ENCODE data around the gene OPN1SW. TPM values are rescaled to one million over a fixed set of nuclear protein-coding genes. Genes with fewer than 3 reads are reported as not detected.

Gene OPN1SW
- total RNA-seq, 2 experiments from 2014 or later: not detected

DNA sequence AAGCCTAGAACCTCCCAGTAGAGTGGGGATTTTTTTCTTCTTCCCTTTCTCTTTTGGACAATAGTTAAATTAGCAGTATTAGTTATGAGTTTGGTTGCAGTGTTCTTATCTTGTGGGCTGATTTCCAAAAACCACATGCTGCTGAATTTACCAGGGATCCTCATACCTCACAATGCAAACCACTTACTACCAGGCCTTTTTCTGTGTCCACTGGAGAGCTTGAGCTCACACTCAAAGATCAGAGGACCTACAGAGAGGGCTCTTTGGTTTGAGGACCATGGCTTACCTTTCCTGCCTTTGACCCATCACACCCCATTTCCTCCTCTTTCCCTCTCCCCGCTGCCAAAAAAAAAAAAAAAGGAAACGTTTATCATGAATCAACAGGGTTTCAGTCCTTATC lies 5.4 kb downstream of the OPN1SW start:
- intact Hi-C loops (cut with micrococcal nuclease): no loop called here
- DNase-seq (no peak), ATAC-seq (no peak)
- Mint-ChIP-seq H3K27ac (no peak overlapping the region), H3K9me3 (no peaks in the 10 kb centered on the region), H3K4me1 (ENCODE audit: low read depth) (no peaks in the 10 kb centered on the region), H3K36me3 (ENCODE audit: low read depth) (peaks cover 53% of the 10 kb centered on the region), H3K27me3 (no peaks in the 10 kb centered on the region), H3K4me3 (no peak overlapping the region)
- ChIA-PET POLR2A (interaction anchor here (2.1 kb wide), 1 partner anchor 29 kb away, joined by 5 read pairs; no protein-coding TSS in a partner anchor), CTCF (interaction anchor here (0.8 to 1.0 kb wide), 2 partner anchors 113 kb away, joined by 3 read pairs; no protein-coding TSS in a partner anchor)
- TF ChIP-seq, protein P1, sequence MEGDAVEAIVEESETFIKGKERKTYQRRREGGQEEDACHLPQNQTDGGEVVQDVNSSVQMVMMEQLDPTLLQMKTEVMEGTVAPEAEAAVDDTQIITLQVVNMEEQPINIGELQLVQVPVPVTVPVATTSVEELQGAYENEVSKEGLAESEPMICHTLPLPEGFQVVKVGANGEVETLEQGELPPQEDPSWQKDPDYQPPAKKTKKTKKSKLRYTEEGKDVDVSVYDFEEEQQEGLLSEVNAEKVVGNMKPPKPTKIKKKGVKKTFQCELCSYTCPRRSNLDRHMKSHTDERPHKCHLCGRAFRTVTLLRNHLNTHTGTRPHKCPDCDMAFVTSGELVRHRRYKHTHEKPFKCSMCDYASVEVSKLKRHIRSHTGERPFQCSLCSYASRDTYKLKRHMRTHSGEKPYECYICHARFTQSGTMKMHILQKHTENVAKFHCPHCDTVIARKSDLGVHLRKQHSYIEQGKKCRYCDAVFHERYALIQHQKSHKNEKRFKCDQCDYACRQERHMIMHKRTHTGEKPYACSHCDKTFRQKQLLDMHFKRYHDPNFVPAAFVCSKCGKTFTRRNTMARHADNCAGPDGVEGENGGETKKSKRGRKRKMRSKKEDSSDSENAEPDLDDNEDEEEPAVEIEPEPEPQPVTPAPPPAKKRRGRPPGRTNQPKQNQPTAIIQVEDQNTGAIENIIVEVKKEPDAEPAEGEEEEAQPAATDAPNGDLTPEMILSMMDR (IDR thresholded peaks at IDR 0.05): no peak

DNA sequence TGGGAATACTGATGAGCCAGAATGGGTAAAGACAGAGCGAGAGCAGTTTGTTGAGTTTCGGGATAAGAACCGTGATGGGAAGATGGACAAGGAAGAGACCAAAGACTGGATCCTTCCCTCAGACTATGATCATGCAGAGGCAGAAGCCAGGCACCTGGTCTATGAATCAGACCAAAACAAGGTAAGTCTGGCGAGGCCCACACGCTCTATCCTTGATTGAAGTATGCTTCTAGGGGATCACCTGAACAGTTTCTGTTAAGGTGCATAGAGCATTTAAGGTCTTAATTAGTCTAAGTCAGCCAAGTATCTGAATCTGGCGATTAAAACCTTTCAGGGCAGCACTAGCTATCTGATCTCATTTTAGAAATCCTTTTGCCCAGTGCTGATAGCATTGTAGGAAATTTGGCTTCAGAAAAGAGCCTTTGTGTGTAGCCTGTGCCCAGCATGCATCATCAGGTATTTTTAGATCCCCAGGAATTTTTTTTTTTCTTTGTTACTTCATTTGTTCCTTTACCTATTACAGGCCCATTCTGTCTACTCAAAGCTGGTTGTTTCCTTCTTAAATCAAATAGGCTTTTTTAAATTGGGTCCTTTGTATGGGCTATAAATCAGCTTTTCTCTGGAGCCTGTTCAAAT lies 8.0 kb downstream of the OPN1SW start:
- POLR2A ChIA-PET: interaction anchor here (0.8 kb wide), 1 partner anchor 116 kb away, joined by 4 read pairs; no protein-coding TSS in a partner anchor
- ATAC-seq: no peak

DNA sequence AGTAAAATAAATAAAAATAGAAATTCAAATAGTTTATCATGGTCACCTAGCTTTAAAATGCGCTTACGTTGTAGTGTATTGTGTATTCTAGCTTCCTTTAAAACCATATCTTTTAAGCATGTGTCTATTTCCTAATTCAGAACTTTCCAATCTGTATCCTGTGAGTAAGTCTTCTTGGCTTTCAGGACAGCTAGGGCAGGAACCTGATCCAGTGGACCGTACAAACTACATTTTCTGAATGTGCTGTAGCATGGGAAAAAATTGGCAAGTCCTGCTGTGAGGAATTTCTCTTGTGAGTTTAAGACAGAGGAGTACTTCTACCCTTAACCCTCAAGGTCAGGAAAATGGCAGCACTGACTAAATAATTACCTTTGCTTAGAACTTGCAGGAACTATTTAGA lies 12.1 kb downstream of the OPN1SW start:
- Mint-ChIP-seq H3K36me3 (ENCODE audit: low read depth) (peaks cover 30% of the 10 kb centered on the region), H3K4me3 (no peak overlapping the region), H3K9me3 (no peaks in the 10 kb centered on the region), H3K27me3 (no peaks in the 10 kb centered on the region), H3K4me1 (ENCODE audit: low read depth) (no peaks in the 10 kb centered on the region), H3K27ac (no peak overlapping the region)
- CTCF ChIA-PET: no interaction called here
- POLR2A ChIA-PET: no interaction called here
- no peak for ATAC-seq
- TF ChIP-seq, protein P1 (IDR thresholded peaks at IDR 0.05): no peak
- intact Hi-C loops (cut with micrococcal nuclease): no loop called here
- no peak for DNase-seq

More for the DNA sequence above, 8.0 kb downstream of the OPN1SW start:
- H3K36me3 Mint-ChIP-seq (ENCODE audit: low read depth): peaks cover 37% of the 10 kb centered on the region
- H3K27me3 Mint-ChIP-seq: no peaks in the 10 kb centered on the region
- TF ChIP-seq, protein P1 (IDR thresholded peaks at IDR 0.05): no peak
- no peak overlapping the region for H3K27ac Mint-ChIP-seq
- intact Hi-C loops (cut with micrococcal nuclease): no loop called here
- H3K4me3 Mint-ChIP-seq: no peak overlapping the region
- H3K4me1 Mint-ChIP-seq (ENCODE audit: low read depth): no peaks in the 10 kb centered on the region
- CTCF ChIA-PET: interaction anchor here (0.6 to 1.0 kb wide), 2 partner anchors 31 to 40 kb away, joined by 3 read pairs; no protein-coding TSS in a partner anchor
- no peak for DNase-seq
- no peaks in the 10 kb centered on the region for H3K9me3 Mint-ChIP-seq

DNA sequence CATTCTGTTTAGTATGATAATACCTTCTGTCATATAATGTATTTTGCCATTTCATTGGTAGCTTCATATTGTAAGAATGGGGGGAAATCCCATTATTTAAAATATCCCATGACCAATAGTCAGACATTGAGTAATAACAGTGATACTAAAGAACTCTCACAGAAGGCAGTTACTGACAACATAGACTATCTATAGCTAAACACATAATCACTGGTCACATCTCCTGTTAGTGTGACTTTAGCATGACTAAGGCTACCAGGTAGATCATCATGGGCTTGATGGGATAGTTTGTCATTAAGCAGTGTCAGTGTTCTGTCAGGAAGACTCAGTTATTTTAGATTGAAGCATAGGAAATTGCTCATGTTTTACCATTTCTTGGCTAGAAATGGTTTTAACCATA lies 16.4 kb downstream of the OPN1SW start:
- Mint-ChIP-seq H3K9me3 (no peaks in the 10 kb centered on the region), H3K36me3 (ENCODE audit: low read depth) (peaks cover 30% of the 10 kb centered on the region), H3K4me1 (ENCODE audit: low read depth) (peaks cover 8% of the 10 kb centered on the region), H3K27me3 (no peaks in the 10 kb centered on the region), H3K27ac (no peak overlapping the region), H3K4me3 (no peak overlapping the region)
- intact Hi-C loops (cut with micrococcal nuclease): no loop called here
- ChIA-PET POLR2A (interaction anchor here (0.6 kb wide), 1 partner anchor 11 kb away, joined by 3 read pairs; no protein-coding TSS in a partner anchor), CTCF (interaction anchor here (1.4 kb wide), 1 partner anchor 124 kb away, joined by 3 read pairs; no protein-coding TSS in a partner anchor)
- no peak for DNase-seq
- no peak for ATAC-seq
- TF ChIP-seq, protein P1 (IDR thresholded peaks at IDR 0.05): no peak

DNA sequence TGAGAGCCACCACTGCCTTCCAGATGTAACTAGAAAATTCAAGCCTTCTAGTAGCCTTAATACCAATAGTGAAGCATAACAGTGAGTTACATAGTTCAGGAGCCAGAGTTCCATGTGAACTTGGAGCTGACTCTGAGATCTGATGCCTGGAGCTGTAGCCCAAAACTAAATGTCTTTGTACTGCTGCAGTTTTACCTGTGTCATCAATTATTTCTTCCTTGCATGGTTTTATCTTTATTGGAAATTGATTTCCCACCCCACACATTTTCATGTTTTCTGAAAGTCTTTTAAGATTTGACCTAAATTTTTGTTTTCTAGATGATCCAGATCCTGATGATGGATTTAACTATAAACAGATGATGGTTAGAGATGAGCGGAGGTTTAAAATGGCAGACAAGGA lies 17.0 kb downstream of the OPN1SW start:
- H3K27ac Mint-ChIP-seq: no peak overlapping the region
- TF ChIP-seq, protein P1 (IDR thresholded peaks at IDR 0.05): no peak
- ChIA-PET CTCF (interaction anchor here (1.4 kb wide), 1 partner anchor 125 kb away, joined by 3 read pairs; no protein-coding TSS in a partner anchor), POLR2A (interaction anchor here (0.6 kb wide), 1 partner anchor 10 kb away, joined by 3 read pairs; no protein-coding TSS in a partner anchor)
- no peaks in the 10 kb centered on the region for H3K9me3 Mint-ChIP-seq
- intact Hi-C loops (cut with micrococcal nuclease): no loop called here
- H3K27me3 Mint-ChIP-seq: no peaks in the 10 kb centered on the region
- no peak overlapping the region for H3K4me3 Mint-ChIP-seq
- H3K36me3 Mint-ChIP-seq (ENCODE audit: low read depth): peaks cover 33% of the 10 kb centered on the region
- ATAC-seq: no peak
- H3K4me1 Mint-ChIP-seq (ENCODE audit: low read depth): peaks cover 8% of the 10 kb centered on the region
- no peak for DNase-seq

Data from activated CD8-positive, alpha-beta T cell treated with anti-CD3 and anti-CD28 coated beads for 36 hours (primary cell).